Small intestine (tissue), 7 donors: ENCODE data around the gene EPB41. TPM values are rescaled to one million over a fixed set of nuclear protein-coding genes. Genes with fewer than 3 reads are reported as not detected.
A peak's percentile ranks its signal among the peaks of the same experiment; 100 is the strongest.
"Not testable (repeated sequence)": the region's sequence is repeated elsewhere in the genome, so short reads cannot be mapped to it uniquely, and the experiment has no call there.

Source experiments
- DNase-seq, 2 donors: peaks; one replicate each; pipeline versions ENCODE4 v3.0.0 to v3.0.0-alpha.2; 2013
- FAIRE-seq: peaks from 2 replicates; lab custom pipeline; 2012; peaks lifted over from hg19 to GRCh38; lab: Jason Lieb, UNC
- H3K27ac ChIP-seq, 3 donors: one replicate each; pipeline ENCODE4 v1.5.1; 2013; ENCODE audit warnings: low read length in 2 of 3, mild to moderate bottlenecking in 2 of 3, control low read depth in 1 of 3, inconsistent platforms in 1 of 3, low read depth in 1 of 3, moderate library complexity in 1 of 3
- H3K27me3 ChIP-seq, 3 donors: one replicate each; pipeline ENCODE4 v1.6.1; 2013; ENCODE audit warnings: low read length in 3 of 3, inconsistent platforms in 1 of 3; ENCODE audit not compliant: control insufficient read depth in 3 of 3, insufficient read depth in 3 of 3
- H3K36me3 ChIP-seq, 3 donors: one replicate each; pipeline ENCODE4 v1.6.1; 2013; ENCODE audit warnings: low read length in 3 of 3, inconsistent platforms in 1 of 3, low read depth in 1 of 3, mild to moderate bottlenecking in 1 of 3, moderate library complexity in 1 of 3; ENCODE audit not compliant: control insufficient read depth in 3 of 3, insufficient read depth in 2 of 3
- H3K4me1 ChIP-seq, 3 donors: one replicate each; pipeline ENCODE4 v1.6.1; 2013; ENCODE audit warnings: low read length in 2 of 3, inconsistent platforms in 1 of 3, low read depth in 1 of 3, mild to moderate bottlenecking in 1 of 3, moderate library complexity in 1 of 3; ENCODE audit not compliant: control insufficient read depth in 3 of 3, insufficient read depth in 2 of 3
- H3K4me3 ChIP-seq, 3 donors: one replicate each; pipeline ENCODE4 v1.5.1; 2013; ENCODE audit warnings: low read length in 3 of 3, control low read depth in 1 of 3, inconsistent platforms in 1 of 3, low read depth in 1 of 3, mild to moderate bottlenecking in 1 of 3, moderate library complexity in 1 of 3
- H3K9me3 ChIP-seq, 2 donors: one replicate each; pipeline ENCODE4 v1.6.1; 2013; ENCODE audit warnings: low read depth in 1 of 2, low read length in 1 of 2; ENCODE audit not compliant: control insufficient read depth in 2 of 2, insufficient read depth in 1 of 2
- WGBS, 3 donors: extraction: QIAGEN DNeasy Blood & Tissue Kit; methylation state at CpG; one replicate each; pipeline ENCODE4 v1.1.7; 2013; 5-methylcytosine and 5-hydroxymethylcytosine counted together
- polyA plus RNA-seq, 4 donors: library from polyadenylated mRNA; stranded (reverse) in 3 of 4; unstranded in 1 of 4; fragments of 200-250 nt in 3 of 4; fragments of 120-200 nt in 1 of 4; gene quantifications; one replicate each; pipeline versions ENCODE4 v1.2.1 to v1.2.3, GENCODE V29; 2013
- donor health status: healthy with polysubstance abuse.
- donor health status: control.
- donor health status: control.
- donor health status: Bipolar disorder and iron deficiency.
- donor health status: healthy.

EPB41 gene
- polyA plus RNA-seq, 4 donors, result 14.9 to 77.9 (median 20.5) TPM

- H3K4me3 ChIP-seq, result no peak overlapping the region
- H3K27me3 ChIP-seq, result peaks cover 9 to 52% (median 11%) of the 10 kb centered on the region in 3 donors
- no peak for FAIRE-seq
- DNase-seq, result no peak
- H3K36me3 ChIP-seq, result peaks cover 0 to 3% (median 0%) of the 10 kb centered on the region in 3 donors
- H3K4me1 ChIP-seq, result peaks cover 2 to 16% (median 4%) of the 10 kb centered on the region in 3 donors
- H3K9me3 ChIP-seq, result no peaks in the 10 kb centered on the region
- WGBS, 3 donors, result 86 to 93% (median 89%) methylated on average over 6 of the region's 6 CpGs
- H3K27ac ChIP-seq, result no peak overlapping the region
Measured at GRCh38 chr1:29125788-29126187, 211.4 kb downstream of the EPB41 start.

GRCh38 chr1:29126198-29126597 lies 211.8 kb downstream of the EPB41 start:
- Histone ChIP-seq H3K4me1 (peaks cover 2 to 16% (median 4%) of the 10 kb centered on the region in 3 donors), H3K9me3 (no peaks in the 10 kb centered on the region), H3K4me3 (no peak overlapping the region), H3K27ac (no peak overlapping the region), H3K36me3 (no peaks in the 10 kb centered on the region), H3K27me3 (peaks cover 9 to 48% (median 11%) of the 10 kb centered on the region in 3 donors)
- DNase-seq, result no peak
- 96 to 98% (median 97%) methylated on average over 6 of the region's 6 CpGs for WGBS, 3 donors
- no peak for FAIRE-seq

GRCh38 chr1:29128739-29129138 lies 214.4 kb downstream of the EPB41 start:
- no peak overlapping the region for H3K4me3 ChIP-seq
- 50 to 73% (median 67%) methylated on average over 6 of the region's 6 CpGs for WGBS, 3 donors
- FAIRE-seq, result no peak
- H3K9me3 ChIP-seq, result no peaks in the 10 kb centered on the region
- no peaks in the 10 kb centered on the region for H3K36me3 ChIP-seq
- H3K27ac ChIP-seq, result no peak overlapping the region
- peak in 1 of 2 donors; percentile 65 for DNase-seq
- peaks cover 5 to 27% (median 6%) of the 10 kb centered on the region in 3 donors for H3K27me3 ChIP-seq
- H3K4me1 ChIP-seq, result peaks cover 0 to 7% (median 0%) of the 10 kb centered on the region in 3 donors

GRCh38 chr1:29129916-29130315 lies 215.5 kb downstream of the EPB41 start:
- 85 to 90% (median 87%) methylated on average over 5 of the region's 5 CpGs for WGBS, 3 donors
- DNase-seq (no peak), FAIRE-seq (no peak)
- Histone ChIP-seq H3K36me3 (no peaks in the 10 kb centered on the region), H3K9me3 (no peaks in the 10 kb centered on the region), H3K4me3 (no peak overlapping the region), H3K27ac (no peak overlapping the region), H3K27me3 (peaks cover 0 to 24% (median 3%) of the 10 kb centered on the region in 3 donors), H3K4me1 (peaks cover 0 to 7% (median 0%) of the 10 kb centered on the region in 3 donors)

- H3K9me3 ChIP-seq, FAIRE-seq, DNase-seq, H3K36me3 ChIP-seq, H3K4me1 ChIP-seq, H3K27ac ChIP-seq, H3K4me3 ChIP-seq: not testable (repeated sequence)
- peaks cover 0 to 14% (median 0%) of the 10 kb centered on the region in 3 donors for H3K27me3 ChIP-seq
- WGBS, 3 donors, result 95 to 98% (median 96%) methylated on average over 22 to 29 of the region's 29 CpGs
Measured at GRCh38 chr1:29131056-29131455, 216.7 kb downstream of the EPB41 start.

- Histone ChIP-seq H3K36me3 (no peaks in the 10 kb centered on the region), H3K27me3 (peaks cover 0 to 8% (median 0%) of the 10 kb centered on the region in 3 donors), H3K9me3 (no peaks in the 10 kb centered on the region), H3K4me3 (no peak overlapping the region), H3K27ac (no peak overlapping the region), H3K4me1 (peaks cover 0 to 4% (median 0%) of the 10 kb centered on the region in 3 donors)
- FAIRE-seq (no peak), DNase-seq (no peak)
- 51 to 67% (median 63%) methylated on average over 45 to 55 of the region's 55 CpGs for WGBS, 3 donors
Measured at GRCh38 chr1:29133861-29134694, 219.7 kb downstream of the EPB41 start.

- Histone ChIP-seq H3K27ac (no peak overlapping the region), H3K27me3 (peaks cover 0 to 8% (median 0%) of the 10 kb centered on the region in 3 donors), H3K4me3 (no peak overlapping the region), H3K9me3 (peaks cover 0 to 2% of the 10 kb centered on the region in 2 donors), H3K36me3 (no peaks in the 10 kb centered on the region), H3K4me1 (peaks cover 0 to 4% (median 0%) of the 10 kb centered on the region in 3 donors)
- FAIRE-seq, result no peak
- WGBS, 3 donors, result 67 to 82% (median 81%) methylated on average over 10 of the region's 10 CpGs
- no peak for DNase-seq
Measured at GRCh38 chr1:29134695-29135028, 220.3 kb downstream of the EPB41 start.

- H3K4me3 ChIP-seq, result no peak overlapping the region
- no peaks in the 10 kb centered on the region for H3K36me3 ChIP-seq
- FAIRE-seq, result no peak
- peaks cover 0 to 8% (median 0%) of the 10 kb centered on the region in 3 donors for H3K27me3 ChIP-seq
- H3K4me1 ChIP-seq, result peaks cover 0 to 4% (median 0%) of the 10 kb centered on the region in 3 donors
- no peak overlapping the region for H3K27ac ChIP-seq
- peaks cover 0 to 2% of the 10 kb centered on the region in 2 donors for H3K9me3 ChIP-seq
- WGBS, 3 donors, result 52 to 68% (median 55%) methylated on average over 14 of the region's 14 CpGs
- DNase-seq, result no peak
Measured at GRCh38 chr1:29136391-29136915, 222.1 kb downstream of the EPB41 start.
